ENCODE results near the gene BCAS3.

BCAS3 gene

DNA sequence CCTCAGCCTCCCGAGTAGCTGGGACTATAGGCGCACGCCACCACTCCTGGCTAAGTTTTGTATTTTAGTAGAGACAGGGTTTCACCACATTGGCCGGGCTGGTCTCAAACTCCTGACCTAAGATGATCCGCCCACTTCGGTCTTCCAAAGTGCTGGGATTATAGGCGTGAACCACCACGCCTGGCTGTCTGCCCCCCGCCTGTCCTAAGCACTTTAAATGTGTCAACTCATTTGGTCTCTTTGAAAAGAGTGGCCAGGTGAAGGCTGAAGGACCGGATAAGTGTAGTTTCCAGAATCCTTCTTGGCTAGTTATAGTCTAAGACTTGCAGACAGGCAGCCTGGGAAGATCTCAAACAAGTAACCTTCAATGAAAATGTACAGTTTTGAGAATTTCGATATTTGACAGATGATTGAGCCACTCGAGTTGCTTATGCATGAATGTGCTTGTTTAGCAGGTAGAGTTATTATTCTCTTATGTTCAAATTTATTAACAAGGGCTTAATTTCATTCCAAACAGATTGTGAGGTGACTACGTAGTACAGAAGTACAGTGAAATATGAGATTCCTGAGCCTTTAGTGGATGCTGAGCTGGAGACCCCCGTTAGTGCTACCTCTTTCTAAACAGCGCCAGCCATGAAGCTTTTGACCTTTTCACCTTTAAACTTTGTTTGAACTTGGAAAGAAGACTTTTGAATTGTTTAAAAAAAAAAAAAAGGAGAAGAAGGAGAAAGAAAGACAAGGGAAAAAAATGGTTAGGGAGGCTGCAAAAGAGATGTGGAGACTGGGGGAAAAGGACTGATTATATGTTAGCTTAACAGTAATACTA is 557.6 kb downstream of the BCAS3 start:
- no peak overlapping the region for H3K4me3 ChIP-seq (ENCODE audit: low read depth, low read length)

GRCh38 chr17:61235827-61236197 is 558.2 kb downstream of the BCAS3 start:
- DNase-seq (ENCODE audit: low read depth): no peak
- no peak overlapping the region for H3K4me3 ChIP-seq (ENCODE audit: low read depth, low read length)
- TF ChIP-seq, protein P1, sequence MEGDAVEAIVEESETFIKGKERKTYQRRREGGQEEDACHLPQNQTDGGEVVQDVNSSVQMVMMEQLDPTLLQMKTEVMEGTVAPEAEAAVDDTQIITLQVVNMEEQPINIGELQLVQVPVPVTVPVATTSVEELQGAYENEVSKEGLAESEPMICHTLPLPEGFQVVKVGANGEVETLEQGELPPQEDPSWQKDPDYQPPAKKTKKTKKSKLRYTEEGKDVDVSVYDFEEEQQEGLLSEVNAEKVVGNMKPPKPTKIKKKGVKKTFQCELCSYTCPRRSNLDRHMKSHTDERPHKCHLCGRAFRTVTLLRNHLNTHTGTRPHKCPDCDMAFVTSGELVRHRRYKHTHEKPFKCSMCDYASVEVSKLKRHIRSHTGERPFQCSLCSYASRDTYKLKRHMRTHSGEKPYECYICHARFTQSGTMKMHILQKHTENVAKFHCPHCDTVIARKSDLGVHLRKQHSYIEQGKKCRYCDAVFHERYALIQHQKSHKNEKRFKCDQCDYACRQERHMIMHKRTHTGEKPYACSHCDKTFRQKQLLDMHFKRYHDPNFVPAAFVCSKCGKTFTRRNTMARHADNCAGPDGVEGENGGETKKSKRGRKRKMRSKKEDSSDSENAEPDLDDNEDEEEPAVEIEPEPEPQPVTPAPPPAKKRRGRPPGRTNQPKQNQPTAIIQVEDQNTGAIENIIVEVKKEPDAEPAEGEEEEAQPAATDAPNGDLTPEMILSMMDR (IDR thresholded peaks at IDR 0.05; ENCODE audit: insufficient read depth, low read depth, low read length, missing control alignments): no peak

More for the DNA sequence above, 557.6 kb downstream of the BCAS3 start:
- TF ChIP-seq, protein P1 (IDR thresholded peaks at IDR 0.05; ENCODE audit: insufficient read depth, low read depth, low read length, missing control alignments): no peak
- no peak for DNase-seq (ENCODE audit: low read depth)

DNA sequence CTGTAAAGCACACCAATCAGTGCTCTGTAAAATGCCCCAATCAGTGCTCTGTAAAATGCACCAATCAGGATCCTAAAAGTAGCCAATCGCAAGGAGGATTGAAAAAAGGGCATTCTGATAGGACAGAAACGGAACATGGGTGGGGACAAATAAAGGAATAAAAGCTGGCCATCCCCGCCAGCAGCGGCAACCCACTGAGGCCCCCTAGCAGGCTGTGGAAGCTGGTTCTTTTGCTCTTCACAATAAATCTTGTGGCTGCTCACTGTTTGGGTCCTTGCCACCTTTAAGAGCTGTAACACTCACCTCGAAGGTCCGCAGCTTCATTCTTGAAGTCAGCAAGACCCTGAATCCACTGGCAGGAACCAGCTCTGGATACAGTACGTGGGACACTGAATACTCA is 559.6 kb downstream of the BCAS3 start:
- DNase-seq (ENCODE audit: low read depth): no peak
- no peak overlapping the region for H3K4me3 ChIP-seq (ENCODE audit: low read depth, low read length)
- TF ChIP-seq, protein P1 (IDR thresholded peaks at IDR 0.05; ENCODE audit: insufficient read depth, low read depth, low read length, missing control alignments): no peak

- H3K4me3 ChIP-seq (ENCODE audit: low read depth, low read length): no peak overlapping the region
- DNase-seq (ENCODE audit: low read depth): no peak
- TF ChIP-seq, protein P1 (IDR thresholded peaks at IDR 0.05; ENCODE audit: insufficient read depth, low read depth, low read length, missing control alignments): no peak
Observed at GRCh38 chr17:61238455-61238933, 560.8 kb downstream of the BCAS3 start.

DNA sequence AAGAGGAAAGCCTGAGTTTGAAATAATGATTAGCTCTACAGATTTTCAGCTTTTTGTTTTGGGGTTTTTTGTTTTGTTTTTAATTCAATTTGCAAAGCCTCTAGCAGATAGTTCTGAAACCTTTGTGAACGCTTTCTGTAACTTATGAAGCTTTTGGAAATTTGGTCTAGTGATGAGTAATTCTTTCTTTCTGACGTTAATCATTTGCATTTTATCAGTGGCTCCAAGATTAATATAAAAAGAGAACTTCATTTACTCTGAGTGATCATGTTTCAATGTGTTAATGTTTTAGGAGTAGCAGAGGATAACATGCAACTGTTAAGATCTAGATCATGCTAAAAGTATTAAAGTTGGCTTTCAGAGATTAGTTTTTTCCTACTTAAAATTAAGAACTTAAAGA is 561.7 kb downstream of the BCAS3 start:
- TF ChIP-seq, protein P1 (IDR thresholded peaks at IDR 0.05; ENCODE audit: insufficient read depth, low read depth, low read length, missing control alignments): no peak

GRCh38 chr17:61239953-61240352 is 562.3 kb downstream of the BCAS3 start:
- TF ChIP-seq, protein P1 (IDR thresholded peaks at IDR 0.05; ENCODE audit: insufficient read depth, low read depth, low read length, missing control alignments): no peak
- H3K4me3 ChIP-seq (ENCODE audit: low read depth, low read length): no peak overlapping the region
- DNase-seq (ENCODE audit: low read depth): no peak

More for the DNA sequence above, 561.7 kb downstream of the BCAS3 start:
- no peak for DNase-seq (ENCODE audit: low read depth)
- H3K4me3 ChIP-seq (ENCODE audit: low read depth, low read length): no peak overlapping the region

Measured in GM12865 (cell line).